ENCODE data around the gene WWOX.

DNA sequence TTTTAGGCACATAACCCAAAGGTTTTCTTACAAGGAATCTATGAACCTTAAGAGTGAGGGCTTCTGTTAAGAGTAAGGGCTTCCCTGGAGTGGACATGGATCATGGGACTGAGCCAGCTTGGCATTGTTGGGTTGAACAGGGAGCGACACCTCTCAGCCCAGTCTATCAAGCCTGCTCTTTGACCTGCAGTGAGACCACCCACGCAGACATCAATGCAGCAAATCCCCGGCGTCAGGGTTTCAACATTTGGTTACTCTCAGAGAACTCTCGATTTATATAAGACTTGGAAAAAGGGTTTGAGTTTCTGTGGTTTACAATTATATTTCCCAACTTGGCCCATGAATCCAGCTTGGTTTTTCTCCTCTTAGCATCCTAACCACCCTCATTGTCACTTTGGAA, 299.9 kb downstream of the WWOX start:
- TF ChIP-seq EZH2 (IDR thresholded peaks at IDR 0.05) (no peak), POLR2AphosphoS5 (IDR thresholded peaks at IDR 0.05; ENCODE audit: borderline replicate concordance, low read depth, low read length) (no peak), FOXP2 (optimal IDR thresholded peaks at IDR 0.05; ENCODE audit: control extremely low read depth, extremely low read length, insufficient read depth) (no peak)

Data from SK-N-MC (cell line).